ENCODE measurements around the gene PRKN.

Gene PRKN

DNA sequence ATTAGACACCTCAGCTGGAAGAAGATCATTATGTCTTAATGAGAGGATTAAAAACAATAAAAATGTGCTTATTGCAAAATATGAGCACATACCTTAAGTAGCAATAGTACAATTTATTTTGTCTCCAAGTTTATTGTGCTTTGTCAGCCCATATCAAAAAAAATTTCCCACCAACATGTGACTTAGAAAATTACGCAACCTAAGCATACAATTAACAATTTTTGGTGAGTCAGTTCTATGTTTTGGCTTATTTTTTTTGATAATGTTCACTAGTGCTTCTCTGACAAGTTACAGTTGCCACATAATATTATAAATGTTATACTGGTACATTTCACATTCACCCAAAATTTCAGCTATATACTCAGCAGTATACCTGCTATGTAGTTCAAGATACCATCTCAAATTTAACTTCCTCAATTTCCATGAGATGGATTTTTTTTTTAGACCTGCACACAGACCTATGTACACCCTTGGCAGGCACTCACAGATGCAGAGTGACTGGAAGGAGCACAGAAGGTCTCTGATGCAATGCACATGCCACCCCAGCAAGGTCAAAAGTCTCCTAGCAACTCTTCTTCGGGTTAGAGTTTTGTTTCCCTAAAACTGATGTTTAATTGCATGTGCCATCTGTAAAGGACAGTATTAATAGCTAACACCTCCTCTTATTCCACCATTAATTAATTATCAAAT lies 112.4 kb downstream of the PRKN start:
- TF ChIP-seq CTCF (IDR thresholded peaks at IDR 0.05): no peak
- no peak overlapping the region for H3K27ac Mint-ChIP-seq
- no peaks in the 10 kb centered on the region for H3K36me3 Mint-ChIP-seq (ENCODE audit: low read depth)
- peaks cover 4% of the 10 kb centered on the region for H3K27me3 Mint-ChIP-seq (ENCODE audit: low read depth, poor library complexity)
- H3K9me3 Mint-ChIP-seq: no peaks in the 10 kb centered on the region
- H3K4me3 Mint-ChIP-seq: no peak overlapping the region
- no peak for DNase-seq
- no peaks in the 10 kb centered on the region for H3K4me1 Mint-ChIP-seq

DNA sequence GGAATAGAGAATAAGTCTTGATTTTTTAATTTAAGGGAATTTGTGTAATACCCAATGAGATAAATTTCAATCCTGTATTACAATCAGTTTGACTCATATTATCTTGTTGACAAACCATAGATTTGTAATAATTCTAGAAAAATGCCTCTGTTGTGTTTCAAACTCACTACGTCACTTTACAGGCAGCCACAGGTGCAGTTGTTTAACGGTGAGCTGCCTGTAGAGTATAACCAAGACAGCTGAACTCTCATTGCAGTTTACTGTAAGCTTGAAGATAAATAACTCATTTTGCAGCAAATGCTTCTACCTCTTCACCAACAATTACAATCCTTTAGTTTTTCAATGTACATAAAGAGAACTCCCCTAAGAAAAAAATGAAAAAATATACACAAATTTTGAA lies 114.3 kb downstream of the PRKN start:
- Mint-ChIP-seq H3K36me3 (ENCODE audit: low read depth) (no peaks in the 10 kb centered on the region), H3K4me1 (no peaks in the 10 kb centered on the region), H3K4me3 (no peak overlapping the region), H3K27me3 (ENCODE audit: low read depth, poor library complexity) (peaks cover 4% of the 10 kb centered on the region), H3K9me3 (no peaks in the 10 kb centered on the region), H3K27ac (no peak overlapping the region)
- no peak for TF ChIP-seq CTCF (IDR thresholded peaks at IDR 0.05)
- DNase-seq: no peak

- no peak overlapping the region for H3K27ac Mint-ChIP-seq
- no peaks in the 10 kb centered on the region for H3K9me3 Mint-ChIP-seq
- no peaks in the 10 kb centered on the region for H3K36me3 Mint-ChIP-seq (ENCODE audit: low read depth)
- H3K27me3 Mint-ChIP-seq (ENCODE audit: low read depth, poor library complexity): peaks cover 3% of the 10 kb centered on the region
- H3K4me1 Mint-ChIP-seq: no peaks in the 10 kb centered on the region
- no peak for TF ChIP-seq CTCF (IDR thresholded peaks at IDR 0.05)
- no peak for DNase-seq
- no peak overlapping the region for H3K4me3 Mint-ChIP-seq
These were observed 115.0 kb downstream of the PRKN start for GRCh38 chr6:162612613-162613012.

DNA sequence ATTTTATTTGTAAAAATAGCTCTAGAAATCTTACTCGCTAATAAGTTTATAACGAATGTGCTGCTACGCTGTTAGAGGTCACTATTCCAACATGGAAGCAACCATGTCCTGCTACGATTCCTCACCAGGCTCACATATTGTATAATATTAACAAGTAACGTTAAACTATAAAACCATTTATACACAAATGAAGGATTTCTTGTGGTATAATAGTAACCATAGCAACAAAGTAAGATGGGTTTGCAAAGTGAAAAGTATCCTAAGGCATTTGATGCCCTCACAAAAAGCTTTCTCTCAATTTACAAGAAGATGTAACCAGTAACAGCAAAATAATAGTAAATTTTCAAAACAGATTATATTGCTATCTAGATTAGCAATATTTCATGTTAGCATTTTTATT lies 117.2 kb downstream of the PRKN start:
- DNase-seq: no peak
- H3K4me3 Mint-ChIP-seq: no peak overlapping the region
- no peaks in the 10 kb centered on the region for H3K36me3 Mint-ChIP-seq (ENCODE audit: low read depth)
- TF ChIP-seq CTCF (IDR thresholded peaks at IDR 0.05): no peak
- no peaks in the 10 kb centered on the region for H3K9me3 Mint-ChIP-seq
- no peaks in the 10 kb centered on the region for H3K4me1 Mint-ChIP-seq
- H3K27me3 Mint-ChIP-seq (ENCODE audit: low read depth, poor library complexity): no peaks in the 10 kb centered on the region
- no peak overlapping the region for H3K27ac Mint-ChIP-seq

- Mint-ChIP-seq H3K4me3 (no peak overlapping the region), H3K4me1 (peaks cover 7% of the 10 kb centered on the region), H3K27ac (no peak overlapping the region), H3K27me3 (ENCODE audit: low read depth, poor library complexity) (no peaks in the 10 kb centered on the region), H3K36me3 (ENCODE audit: low read depth) (no peaks in the 10 kb centered on the region), H3K9me3 (no peaks in the 10 kb centered on the region)
- TF ChIP-seq CTCF (IDR thresholded peaks at IDR 0.05): no peak
- DNase-seq: no peak
These were observed 121.7 kb downstream of the PRKN start for GRCh38 chr6:162605881-162606280.

Measured in nephron progenitor cell (in vitro differentiated cells).